ENCODE measurements around the gene TCTA.

- TF ChIP-seq CTCF (IDR thresholded peaks at IDR 0.05) (no peak), POLR2A (IDR thresholded peaks at IDR 0.05) (no peak)
These were observed 49.7 kb upstream of the TCTA start for GRCh38 chr3:49362561-49362960.
